Stimulated activated naive CD4-positive, alpha-beta T cell treated with Interleukin-2 at 50 U/mL for 16 hours (primary cell): Measurements from ENCODE around the gene EMX1.

Source experiments
- DNase-seq: peaks from one replicate; lab custom pipeline; 2025; lab: John Stamatoyannopoulos, UW

Gene EMX1

DNA sequence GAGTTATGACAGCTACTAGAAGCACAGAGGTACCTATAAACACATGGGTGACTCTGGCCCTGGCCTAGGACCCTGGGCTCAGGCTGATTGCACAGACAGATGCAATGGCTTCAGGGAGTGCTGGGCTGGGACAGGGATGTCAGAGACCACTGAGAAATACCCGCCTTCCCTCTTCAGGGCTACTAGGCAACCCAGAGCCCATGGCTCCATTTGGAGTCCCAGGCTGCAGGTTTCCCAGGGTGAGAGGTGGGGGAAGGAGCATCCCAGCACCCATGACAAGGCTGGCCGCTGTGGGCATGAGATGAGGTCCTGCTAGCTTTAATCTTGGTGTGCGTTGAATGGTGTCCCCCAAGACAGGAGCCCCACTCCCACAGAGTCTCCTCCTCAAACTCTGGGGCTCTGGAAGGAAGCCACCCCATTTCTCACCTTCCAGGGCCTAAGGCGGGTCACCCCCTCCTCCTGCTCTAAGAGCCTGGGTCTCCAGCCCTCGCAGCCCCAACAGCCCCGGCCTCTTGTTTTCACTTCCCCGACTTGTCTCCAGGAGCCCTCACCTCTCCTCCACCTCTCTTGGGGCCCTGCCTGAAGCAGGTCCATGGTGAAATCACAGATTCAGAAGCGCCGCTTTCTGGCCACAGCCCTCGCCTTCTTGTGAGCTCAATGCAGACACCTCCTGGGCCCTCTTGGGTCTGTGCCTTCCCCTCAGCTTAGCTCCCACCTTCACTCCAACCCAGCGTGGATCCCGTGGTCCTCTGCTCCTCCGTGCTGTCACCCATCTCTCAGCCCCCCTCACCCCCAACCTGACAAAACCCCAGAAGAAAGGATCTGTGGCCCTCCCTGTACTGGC, 41.4 kb downstream of the EMX1 start:
- no peak for DNase-seq

DNA sequence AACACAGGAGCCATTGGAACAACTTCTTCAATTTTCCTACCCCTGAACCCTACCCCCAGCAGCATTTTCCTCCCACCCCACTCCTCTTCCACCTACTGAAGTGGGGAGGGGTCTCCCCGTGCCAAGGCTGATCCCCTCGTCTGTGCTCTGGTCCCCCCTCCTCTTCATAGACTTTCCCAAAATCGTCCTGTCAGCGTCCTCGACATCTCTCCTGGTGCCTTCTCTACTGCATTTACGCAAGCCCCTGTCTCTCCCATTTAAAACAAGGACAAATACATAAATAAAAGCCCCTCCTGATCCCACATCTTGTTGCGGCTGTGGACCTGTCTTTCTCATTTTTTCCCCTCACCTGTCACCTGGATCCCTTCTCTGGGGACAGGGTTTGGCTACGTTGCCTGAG, 42.2 kb downstream of the EMX1 start:
- DNase-seq = no peak

DNA sequence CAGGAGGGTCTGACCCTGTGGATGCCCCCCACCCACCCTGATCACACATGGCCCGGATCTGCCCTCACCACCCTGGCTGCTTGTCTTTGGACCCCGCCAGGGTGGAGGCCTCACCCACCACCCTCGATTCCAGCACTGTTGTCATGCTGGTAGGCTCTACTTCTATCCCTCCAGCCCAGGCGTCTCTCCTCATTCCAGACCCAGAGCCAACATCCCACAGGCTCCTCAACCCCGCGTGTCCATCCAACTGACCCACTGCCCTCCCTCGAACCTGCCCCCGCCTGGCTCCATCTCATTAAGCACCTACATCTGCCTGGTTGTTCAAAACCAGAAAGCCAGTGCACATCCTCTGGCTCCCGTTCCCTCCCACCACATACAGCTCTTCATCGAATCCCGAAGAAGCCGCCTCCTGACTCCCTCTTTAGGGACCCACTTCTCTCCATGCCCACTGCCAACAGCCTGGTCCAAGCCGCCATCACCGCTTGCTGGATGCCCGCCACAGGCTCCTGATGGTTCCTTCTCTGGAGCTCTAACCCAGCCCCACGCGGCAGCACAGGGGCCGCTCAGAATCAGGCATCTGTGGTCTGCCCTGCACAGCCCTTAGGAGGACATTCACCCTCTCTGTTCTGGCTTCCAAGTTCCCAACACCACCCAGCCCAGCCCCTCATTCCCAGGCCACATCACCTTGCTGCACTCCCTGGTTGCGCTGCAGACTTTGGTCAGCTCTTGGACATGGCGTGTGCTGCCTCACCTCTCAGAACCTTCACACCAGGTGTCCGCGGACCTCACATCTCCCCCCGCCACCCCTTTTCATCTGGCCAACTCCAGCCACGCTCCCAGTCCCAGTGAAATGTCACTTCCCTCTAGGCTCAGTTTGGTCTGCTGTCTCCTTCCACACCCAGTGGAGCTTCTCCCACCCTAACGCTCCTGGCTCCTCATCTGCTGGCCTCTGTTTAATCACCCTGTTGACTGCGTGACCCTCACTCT, 43.0 kb downstream of the EMX1 start:
- DNase-seq = no peak

DNA sequence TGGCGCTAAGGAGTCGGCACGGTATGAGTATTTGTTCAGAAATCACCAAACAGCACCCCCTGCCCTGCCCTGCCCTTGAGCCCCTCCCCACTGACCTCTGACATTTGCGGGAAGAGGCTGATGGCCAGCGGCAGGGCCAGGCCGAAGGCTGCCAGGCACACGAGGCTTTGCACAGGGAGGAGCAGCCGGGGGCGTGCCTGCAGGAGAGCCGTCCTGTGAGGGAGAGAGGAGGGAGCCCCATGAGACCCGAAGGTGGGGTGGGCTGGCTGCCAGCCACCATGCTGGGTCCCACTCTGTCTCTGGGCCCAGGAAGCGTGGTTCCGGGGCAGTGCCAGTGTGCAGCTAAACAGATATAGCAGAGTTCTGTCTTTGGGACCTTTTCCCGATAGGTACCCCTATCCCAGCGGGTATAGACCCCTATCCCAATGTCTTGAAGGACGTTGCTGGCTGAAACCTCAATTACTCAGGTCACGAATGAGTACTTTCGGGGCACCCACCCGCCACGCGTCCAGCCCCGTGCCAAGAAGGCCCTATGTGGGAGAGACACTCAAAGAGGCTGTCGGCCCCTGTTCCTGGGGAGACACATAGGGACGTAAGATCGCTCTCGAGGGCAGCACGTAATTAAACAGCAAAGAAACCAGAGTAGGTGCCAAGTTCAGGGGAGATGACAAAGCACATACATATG, 43.9 kb downstream of the EMX1 start:
- no peak for DNase-seq

- no peak for DNase-seq
Measured at GRCh38 chr2:72961853-72962468, 44.6 kb downstream of the EMX1 start.

DNA sequence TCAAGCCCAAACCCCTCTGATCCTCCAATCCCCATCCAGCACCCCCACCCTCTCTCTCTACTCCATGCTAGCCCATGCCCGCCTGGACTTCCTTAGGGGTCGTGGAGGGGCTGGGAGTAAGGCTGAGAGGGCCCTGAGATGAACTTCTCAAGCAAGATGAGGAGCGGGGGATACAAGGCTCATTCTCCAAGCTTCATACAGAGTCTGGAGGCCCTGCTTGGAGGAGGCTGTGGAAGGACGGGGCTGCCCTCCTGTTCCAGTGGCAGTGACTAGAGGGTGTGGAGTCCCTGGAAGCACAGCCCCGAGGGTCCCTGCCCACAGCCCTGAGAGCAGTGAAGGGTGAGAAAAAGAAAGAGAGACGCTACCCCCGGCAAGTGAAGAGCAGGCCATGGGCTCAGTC, 45.6 kb downstream of the EMX1 start:
- no peak for DNase-seq

GRCh38 chr2:72963423-72964145, 46.3 kb downstream of the EMX1 start:
- DNase-seq = no peak

- DNase-seq = no peak
Measured at GRCh38 chr2:72964146-72964525, 46.8 kb downstream of the EMX1 start.

DNA sequence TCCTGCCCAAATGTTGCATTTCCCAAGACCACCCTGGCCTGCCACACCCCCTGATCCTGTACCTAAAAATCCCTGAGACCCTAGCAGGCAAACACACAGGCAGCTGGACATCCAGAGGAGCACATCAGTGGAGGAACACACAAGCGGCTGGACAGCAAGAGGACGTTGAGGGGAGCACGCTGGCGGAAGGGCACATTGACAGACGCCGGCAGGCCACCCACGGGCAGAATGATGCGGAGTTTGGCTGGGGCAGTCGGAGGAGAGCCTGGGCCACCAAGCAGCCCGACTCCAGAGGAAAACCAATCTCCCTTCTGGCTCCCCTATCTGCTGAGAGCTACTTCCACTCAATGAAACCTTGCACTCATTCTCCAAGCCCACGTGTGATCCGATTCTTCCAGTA, 47.7 kb downstream of the EMX1 start:
- no peak for DNase-seq

DNA sequence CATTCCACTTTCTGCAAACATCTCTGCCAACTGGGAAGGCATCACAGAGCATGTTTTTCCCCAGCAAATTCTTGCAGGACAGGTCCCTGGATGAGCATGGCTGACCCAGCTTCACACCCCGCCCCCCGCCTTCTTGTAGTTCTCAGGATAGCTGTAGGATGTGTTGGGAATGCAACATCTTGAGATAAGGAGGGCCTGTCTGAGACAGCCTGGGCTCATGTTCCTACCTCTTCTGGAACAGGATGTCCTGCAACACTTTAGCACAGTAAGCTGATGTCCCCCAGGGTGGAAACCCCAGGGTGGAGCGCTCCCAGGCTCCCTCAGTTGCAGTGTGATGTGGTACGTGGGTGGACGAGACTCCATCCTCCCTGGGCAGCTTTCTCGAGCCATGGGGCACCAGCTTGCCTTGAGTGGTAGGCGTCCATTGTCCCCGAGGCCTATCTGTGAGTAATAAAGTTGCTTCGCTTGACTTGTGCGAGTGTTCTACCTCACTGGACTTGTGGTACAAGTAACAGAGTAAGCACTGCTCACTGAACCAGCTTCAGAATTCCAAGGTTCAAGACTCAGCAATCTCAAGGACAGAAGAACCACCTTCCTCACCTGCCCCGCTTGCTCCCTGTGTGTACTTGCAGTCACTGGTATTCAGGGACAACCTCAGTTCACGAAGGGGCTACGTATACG, 48.6 kb downstream of the EMX1 start:
- DNase-seq = no peak

- no peak for DNase-seq
Measured at GRCh38 chr2:72968286-72968685, 51.0 kb downstream of the EMX1 start.

DNA sequence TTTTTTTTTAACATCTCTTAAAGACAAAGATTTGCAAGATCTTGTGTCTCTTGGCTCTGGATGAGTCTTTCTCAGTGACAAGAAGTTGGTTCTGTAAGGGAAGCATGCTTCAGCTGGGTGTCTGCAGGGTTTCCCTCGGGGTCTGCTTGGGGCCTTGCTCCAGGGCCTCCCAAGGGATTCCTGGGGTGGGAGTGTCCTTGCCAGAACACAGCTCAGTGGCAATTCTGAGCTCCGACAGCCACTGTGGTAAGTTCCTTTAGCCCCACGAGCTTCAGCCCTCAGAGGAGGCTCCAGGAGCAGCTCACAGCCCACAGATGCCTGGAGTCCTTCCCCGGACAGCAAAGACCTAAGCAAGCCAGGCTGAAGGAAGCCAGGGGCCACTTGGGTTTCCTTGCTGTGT, 52.4 kb downstream of the EMX1 start:
- no peak for DNase-seq

GRCh38 chr2:72971036-72971435, 53.7 kb downstream of the EMX1 start:
- DNase-seq = no peak

DNA sequence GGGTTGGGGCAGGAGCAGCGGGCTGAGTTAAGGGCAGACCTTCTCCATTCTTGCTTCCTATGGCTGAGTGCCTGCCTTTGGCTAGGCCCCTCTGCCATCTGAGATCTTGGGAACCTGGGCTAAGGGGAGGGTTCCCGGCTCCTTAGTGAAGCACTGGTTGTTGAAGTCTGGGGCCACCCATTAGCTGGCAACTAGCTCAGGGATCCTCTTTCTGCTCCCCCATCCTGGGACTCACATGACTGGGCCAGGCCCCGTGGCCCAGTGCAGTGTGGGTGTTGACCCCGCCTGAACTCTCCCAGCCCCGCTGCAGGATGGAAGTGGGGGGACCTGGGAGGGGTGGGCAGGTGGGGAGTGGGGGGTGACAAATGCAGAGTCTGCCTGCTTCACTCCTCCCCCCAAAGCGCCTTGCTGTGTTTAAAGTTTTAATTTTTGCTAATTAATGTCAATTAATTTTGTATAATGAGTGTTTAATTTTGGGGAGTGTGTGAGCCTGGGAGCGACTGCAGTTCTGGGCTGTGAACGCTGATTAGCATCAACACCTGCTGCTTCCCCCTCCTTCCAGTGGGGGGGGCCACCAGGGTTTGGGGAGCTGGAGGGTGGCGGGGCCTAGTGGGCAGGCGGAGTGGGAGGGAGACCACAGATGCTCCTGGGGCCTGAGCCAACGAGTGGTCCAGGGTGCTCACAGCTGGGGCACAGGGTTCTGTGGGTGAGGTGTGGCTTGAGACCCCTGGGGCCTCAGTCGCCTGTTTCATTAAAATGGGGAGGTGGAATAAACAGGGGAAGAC, 55.2 kb downstream of the EMX1 start:
- DNase-seq = no peak

- DNase-seq = no peak
Measured at GRCh38 chr2:72973137-72973535, 55.8 kb downstream of the EMX1 start.

DNA sequence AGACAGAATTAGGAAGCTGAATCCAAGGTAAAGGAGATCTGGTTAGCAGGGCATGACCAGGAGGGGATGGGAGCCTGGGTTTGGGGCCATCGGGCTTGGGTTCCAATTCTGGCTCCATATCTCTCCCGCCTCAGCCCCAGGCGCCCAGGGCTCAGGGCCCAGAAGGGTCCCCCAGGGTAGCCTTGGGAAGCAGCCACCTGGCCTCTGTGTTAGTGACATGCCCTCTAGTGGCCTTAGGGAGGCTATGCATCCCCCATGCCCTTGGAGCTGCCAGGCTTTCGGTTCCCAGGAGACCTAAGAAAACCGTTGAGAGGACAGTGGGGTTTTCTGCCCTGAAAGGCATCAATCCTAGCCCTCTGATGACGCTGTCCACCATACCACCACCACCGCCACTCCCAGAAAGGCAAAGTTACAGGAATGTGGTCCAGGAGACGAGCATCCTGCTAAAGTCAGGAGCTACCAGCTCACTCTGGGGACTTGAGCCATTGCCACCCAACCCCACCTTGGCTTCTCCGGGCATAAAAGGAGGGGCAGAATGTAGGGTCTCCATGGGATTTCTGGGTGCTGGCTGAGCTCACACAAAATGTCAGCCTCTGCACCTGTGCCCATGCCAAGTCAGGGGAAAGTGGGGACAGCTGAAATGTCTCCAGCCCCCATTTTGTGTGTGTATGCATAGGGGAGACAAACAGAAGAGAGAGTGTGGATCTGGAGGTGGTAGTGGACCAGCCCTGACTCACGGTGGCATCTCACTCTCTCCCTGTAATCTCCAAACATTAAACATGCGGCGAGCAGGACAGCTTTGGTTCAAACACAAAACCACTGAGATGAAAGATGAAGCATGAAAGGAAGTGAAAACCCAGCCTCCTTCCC, 56.5 kb downstream of the EMX1 start:
- DNase-seq = no peak

DNA sequence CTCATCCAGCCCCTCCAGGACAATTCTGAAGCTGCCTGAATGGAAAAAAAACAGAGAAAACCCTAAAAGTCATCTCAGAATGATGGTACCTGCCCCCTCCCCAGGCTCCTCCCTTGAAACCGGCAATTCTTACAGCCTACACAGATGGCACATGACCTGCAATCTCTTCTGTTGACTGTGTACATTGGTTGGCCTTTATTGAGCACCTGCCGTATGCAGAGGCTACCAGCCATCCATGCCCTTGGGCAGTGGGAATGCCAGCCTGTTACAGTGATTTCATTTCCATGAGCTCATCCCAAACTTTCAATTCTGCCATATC, 57.1 kb downstream of the EMX1 start:
- DNase-seq = no peak

GRCh38 chr2:72975017-72975416, 57.7 kb downstream of the EMX1 start:
- DNase-seq = no peak

DNA sequence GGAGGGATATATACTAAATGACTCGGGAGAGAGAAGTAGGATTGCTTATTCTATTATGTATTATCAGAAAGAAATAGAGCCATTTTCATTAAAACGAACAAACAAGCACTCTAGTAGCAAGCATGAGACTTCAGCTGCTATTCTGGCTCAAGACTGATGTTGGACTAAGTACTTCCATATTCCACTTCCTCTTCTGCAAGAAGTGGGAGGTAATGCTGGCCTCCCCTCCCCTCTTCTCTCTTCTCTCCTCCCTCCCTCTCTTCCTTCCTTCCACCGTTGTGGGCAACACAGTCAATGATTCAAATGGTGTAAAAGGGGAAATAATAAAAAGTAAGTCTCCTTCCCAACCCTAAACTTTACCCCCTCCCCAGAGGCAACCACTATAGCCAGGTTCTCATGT, 62.6 kb downstream of the EMX1 start:
- no peak for DNase-seq
